KMS-11 (cell line): ENCODE data around the gene IL9R.
"Not testable (repeated sequence)": the region's sequence is repeated elsewhere in the genome, so short reads cannot be mapped to it uniquely, and the experiment has no call there.

Experiments
- H2AFZ ChIP-seq: fragments of 200-600 bp; sonication (generic); 2 replicates; pipeline ENCODE4 v1.6.1; 2016; ENCODE audit warnings: antibody characterized with exemption, mixed run types, low read depth
- H3K27ac ChIP-seq: fragments of 200-600 bp; sonication (generic); 2 replicates; pipeline ENCODE4 v1.6.1; 2016; ENCODE audit warnings: mild to moderate bottlenecking, mixed run types
- H3K27me3 ChIP-seq: fragments of 200-600 bp; sonication (generic); 2 replicates; pipeline ENCODE4 v1.6.1; 2017; ENCODE audit warnings: mild to moderate bottlenecking, low read depth, mixed run types, moderate library complexity; ENCODE audit not compliant: insufficient read depth
- H3K36me3 ChIP-seq: fragments of 200-600 bp; sonication (generic); 2 replicates; pipeline ENCODE4 v1.6.1; 2017; ENCODE audit warnings: mild to moderate bottlenecking, mixed run types; ENCODE audit not compliant: insufficient read depth
- H3K4me1 ChIP-seq: fragments of 200-600 bp; sonication (generic); 2 replicates; pipeline ENCODE4 v1.6.1; 2016; ENCODE audit warnings: mild to moderate bottlenecking, low read depth, mixed run types; ENCODE audit not compliant: poor library complexity, severe bottlenecking
- H3K4me2 ChIP-seq: fragments of 200-600 bp; sonication (generic); 2 replicates; pipeline ENCODE4 v1.7.0; 2016; ENCODE audit warnings: mild to moderate bottlenecking, mixed run types
- H3K4me3 ChIP-seq: fragments of 200-600 bp; sonication (generic); IDR thresholded peaks from 2 replicates; pipeline ENCODE4 v1.6.1; 2017; ENCODE audit warnings: low read depth, low read length, mixed read lengths; ENCODE audit not compliant: insufficient read depth
- H3K79me2 ChIP-seq: fragments of 200-600 bp; sonication (generic); 2 replicates; pipeline ENCODE4 v1.6.1; 2016; ENCODE audit warnings: low read depth, mixed run types; ENCODE audit not compliant: insufficient read depth
- H3K9ac ChIP-seq: fragments of 200-600 bp; sonication (generic); 2 replicates; pipeline ENCODE4 v1.6.1; 2016; ENCODE audit warnings: mild to moderate bottlenecking, mixed run types
- H4K20me1 ChIP-seq: fragments of 200-600 bp; sonication (generic); 2 replicates; pipeline ENCODE4 v1.6.1; 2016; ENCODE audit warnings: mild to moderate bottlenecking, mixed run types; ENCODE audit not compliant: insufficient read depth

IL9R gene

DNA sequence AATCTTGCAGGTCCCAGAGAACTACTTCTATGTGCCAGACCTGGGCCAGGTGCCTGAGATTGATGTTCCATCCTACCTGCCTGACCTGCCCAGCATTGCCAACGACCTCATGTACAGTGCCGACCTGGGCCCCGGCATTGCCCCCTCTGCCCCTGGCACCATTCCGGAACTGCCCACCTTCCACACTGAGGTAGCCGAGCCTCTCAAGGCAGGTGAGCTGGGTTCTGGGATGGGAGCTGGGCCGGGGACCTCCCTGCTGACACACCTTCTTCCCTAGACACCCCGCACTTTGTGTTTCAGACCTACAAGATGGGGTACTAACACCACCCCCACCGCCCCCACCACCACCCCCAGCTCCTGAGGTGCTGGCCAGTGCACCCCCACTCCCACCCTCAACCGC, 25.5 kb downstream of the IL9R start:
- not testable (repeated sequence) for H3K4me1 ChIP-seq, H2AFZ ChIP-seq, H3K4me2 ChIP-seq, H3K4me3 ChIP-seq, H4K20me1 ChIP-seq, H3K27ac ChIP-seq, H3K79me2 ChIP-seq, H3K36me3 ChIP-seq, H3K9ac ChIP-seq, H3K27me3 ChIP-seq

- not testable (repeated sequence) for H3K36me3 ChIP-seq, H4K20me1 ChIP-seq, H3K4me3 ChIP-seq, H3K27me3 ChIP-seq, H3K27ac ChIP-seq, H2AFZ ChIP-seq, H3K4me1 ChIP-seq, H3K79me2 ChIP-seq, H3K4me2 ChIP-seq, H3K9ac ChIP-seq
Measured at GRCh38 chrX:156024949-156025492, 27.5 kb downstream of the IL9R start.

- H2AFZ ChIP-seq, H3K4me3 ChIP-seq, H3K79me2 ChIP-seq: not testable (repeated sequence)
Measured at GRCh38 chrX:156028653-156029237, 31.2 kb downstream of the IL9R start.

GRCh38 chrX:156029296-156029695, 31.8 kb downstream of the IL9R start:
- H3K4me3 ChIP-seq, H2AFZ ChIP-seq, H3K4me1 ChIP-seq, H3K79me2 ChIP-seq, H3K9ac ChIP-seq, H3K36me3 ChIP-seq, H3K4me2 ChIP-seq, H3K27me3 ChIP-seq, H3K27ac ChIP-seq, H4K20me1 ChIP-seq: not testable (repeated sequence)

More at GRCh38 chrX:156028653-156029237, 31.2 kb downstream of the IL9R start:
- H3K36me3 ChIP-seq, H3K27me3 ChIP-seq, H3K27ac ChIP-seq, H3K9ac ChIP-seq, H3K4me2 ChIP-seq, H4K20me1 ChIP-seq, H3K4me1 ChIP-seq: not testable (repeated sequence)

DNA sequence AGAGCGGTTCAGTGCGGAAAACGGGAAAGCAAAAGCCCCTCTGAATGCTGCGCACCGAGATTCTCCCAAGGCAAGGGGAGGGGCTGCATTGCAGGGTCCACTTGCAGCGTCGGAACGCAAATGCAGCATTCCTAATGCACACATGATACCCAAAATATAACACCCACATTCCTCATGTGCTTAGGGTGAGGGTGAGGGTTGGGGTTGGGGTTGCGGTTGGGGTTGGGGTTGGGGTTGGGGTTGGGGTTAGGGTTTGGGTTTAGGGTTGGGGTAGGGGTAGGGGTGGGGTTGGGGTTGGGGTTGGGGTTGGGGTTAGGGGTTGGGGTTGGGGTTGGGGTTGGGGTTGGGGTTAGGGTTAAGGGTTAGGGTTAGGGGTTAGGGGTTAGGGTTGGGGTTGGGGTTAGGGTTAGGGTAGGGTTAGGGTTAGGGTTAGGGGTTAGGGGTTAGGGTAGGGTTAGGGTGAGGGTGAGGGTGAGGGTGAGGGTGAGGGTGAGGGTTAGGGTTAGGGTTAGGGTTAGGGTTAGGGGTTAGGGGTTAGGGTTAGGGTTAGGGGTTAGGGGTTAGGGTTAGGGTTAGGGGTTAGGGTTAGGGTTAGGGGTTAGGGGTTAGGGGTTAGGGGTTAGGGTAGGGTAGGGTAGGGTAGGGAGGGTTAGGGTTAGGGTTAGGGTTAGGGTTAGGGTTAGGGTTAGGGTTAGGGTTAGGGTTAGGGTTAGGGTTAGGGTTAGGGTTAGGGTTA, 32.4 kb downstream of the IL9R start:
- not testable (repeated sequence) for H3K27ac ChIP-seq, H2AFZ ChIP-seq, H3K36me3 ChIP-seq, H3K79me2 ChIP-seq, H3K4me3 ChIP-seq, H4K20me1 ChIP-seq, H3K27me3 ChIP-seq, H3K4me2 ChIP-seq, H3K9ac ChIP-seq, H3K4me1 ChIP-seq

GRCh38 chrX:156030474-156030873, 33.0 kb downstream of the IL9R start:
- not testable (repeated sequence) for H3K27me3 ChIP-seq, H3K4me2 ChIP-seq, H4K20me1 ChIP-seq, H3K79me2 ChIP-seq, H3K9ac ChIP-seq, H2AFZ ChIP-seq, H3K36me3 ChIP-seq, H3K4me1 ChIP-seq, H3K4me3 ChIP-seq, H3K27ac ChIP-seq
